GM19438 (cell line): ENCODE results near the gene TRIM54.
"Not testable (repeated sequence)": the region's sequence is repeated elsewhere in the genome, so short reads cannot be mapped to it uniquely, and the experiment has no call there.

Experiments used
- ATAC-seq: cut with Tn5 transposase; IDR thresholded peaks from one replicate; pipeline ENCODE4 v1.9.1; 2021; ENCODE audit warnings: low read depth; ENCODE audit not compliant: unreplicated experiment

TRIM54 gene

GRCh38 chr2:27256855-27257454 lies 25.3 kb upstream of the TRIM54 start:
- no peak for ATAC-seq

DNA sequence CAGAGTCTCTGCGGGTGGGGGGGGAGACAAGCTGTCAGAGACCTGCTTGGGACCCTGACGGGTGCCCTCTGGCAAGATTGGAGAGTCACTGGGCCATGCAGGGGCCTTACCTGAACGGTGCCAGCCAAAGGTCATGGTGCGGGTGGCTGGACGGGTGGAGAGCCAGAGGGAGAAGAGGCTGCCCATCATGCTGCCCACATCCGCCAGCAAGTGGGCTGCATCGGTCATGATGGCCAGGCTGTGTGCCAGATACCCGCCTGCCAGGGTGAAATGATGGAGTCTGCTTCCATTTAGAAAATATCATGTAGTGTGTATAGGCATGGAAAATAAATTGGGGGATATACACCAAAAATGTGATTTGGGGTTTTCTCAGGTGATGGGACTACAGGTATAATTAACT lies 24.2 kb upstream of the TRIM54 start:
- ATAC-seq, result no peak

DNA sequence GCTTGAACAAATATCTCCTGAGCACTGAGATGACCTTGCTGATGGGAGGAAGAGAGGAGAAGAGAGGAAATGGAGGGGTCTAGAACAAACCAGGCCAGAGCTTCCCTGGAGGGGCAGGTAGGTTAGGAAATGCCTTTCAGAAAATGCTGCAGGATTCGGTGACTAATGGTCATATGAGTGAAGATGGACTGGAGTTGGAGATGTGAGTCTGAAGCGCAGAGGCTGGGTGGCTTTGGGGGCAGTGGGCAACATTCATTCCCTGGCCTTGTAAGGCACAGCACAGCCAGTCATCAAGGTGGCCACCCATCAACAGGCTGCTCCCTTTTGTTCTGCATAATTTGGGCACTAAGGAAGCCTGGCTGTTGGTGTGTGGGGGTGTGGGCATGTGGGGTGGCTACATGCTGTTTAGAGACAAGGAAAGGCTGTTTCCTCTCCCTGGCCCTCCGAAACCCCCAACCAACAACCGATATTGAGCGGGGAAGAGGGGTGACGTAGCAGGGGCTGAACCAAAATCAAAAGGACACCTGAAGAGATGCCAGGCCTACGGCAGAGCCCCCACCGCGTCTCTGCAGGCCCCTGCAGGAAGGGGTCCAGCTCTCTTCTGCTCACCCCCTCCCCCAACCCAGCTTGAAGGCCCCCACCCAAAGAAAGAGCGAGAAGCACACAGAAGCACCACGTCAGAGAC lies 20.8 kb upstream of the TRIM54 start:
- no peak for ATAC-seq

GRCh38 chr2:27261926-27262298 lies 20.3 kb upstream of the TRIM54 start:
- no peak for ATAC-seq

DNA sequence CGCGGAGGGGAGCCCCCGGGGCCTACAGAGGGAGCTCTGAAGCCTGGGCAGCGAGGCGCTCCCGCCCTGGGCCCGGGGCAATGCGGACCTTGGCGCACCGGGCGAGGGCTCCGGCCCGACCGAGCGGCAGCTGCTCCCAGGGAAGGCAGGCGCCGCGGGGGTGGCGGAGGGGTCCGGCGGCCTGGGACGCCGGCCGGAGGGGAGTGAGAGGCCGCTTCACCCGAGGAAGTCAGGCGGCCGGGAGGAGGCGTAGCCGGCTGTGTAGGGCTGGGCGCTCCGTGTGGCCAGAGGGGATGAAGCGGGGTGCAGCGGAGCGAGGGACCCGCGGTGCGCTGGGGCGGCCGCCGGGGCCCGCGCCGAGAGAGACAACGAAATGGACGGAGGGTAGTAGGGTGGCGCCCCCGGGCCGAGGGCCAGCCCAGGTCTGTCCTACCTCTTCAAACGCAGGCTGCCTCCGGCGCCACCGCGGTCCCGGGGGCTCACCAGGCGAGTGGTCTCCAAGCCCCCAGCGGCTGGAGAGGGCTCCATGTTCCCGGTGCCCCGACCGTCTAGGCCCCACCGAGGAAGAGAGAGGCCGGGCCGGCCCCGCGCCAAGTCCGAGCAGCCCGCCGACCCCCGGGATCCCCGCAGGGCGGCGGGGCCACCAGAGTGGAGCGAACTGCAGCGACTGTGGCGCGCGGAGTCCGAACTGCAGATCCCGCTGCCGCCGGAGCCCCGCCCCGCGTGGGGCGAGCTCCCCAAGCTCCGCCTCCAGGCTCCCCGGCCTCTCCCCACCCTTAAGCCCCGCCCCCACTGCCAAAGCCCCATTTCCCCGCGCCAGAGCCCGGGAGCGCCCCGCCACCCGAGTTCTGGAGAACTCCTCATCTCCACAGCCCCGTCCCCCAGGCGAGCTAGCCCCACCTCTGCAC lies 19.6 kb upstream of the TRIM54 start, which contains the start of gene SLC30A3:
TSS of gene SLC30A3 (minus strand) at position 669 of the 908 bp plus-strand sequence. CDS start at position 528, 141 bp downstream.
- peak; percentile 64 for ATAC-seq

- ATAC-seq, result no peak
These were observed 18.7 kb upstream of the TRIM54 start for GRCh38 chr2:27263287-27264252.

DNA sequence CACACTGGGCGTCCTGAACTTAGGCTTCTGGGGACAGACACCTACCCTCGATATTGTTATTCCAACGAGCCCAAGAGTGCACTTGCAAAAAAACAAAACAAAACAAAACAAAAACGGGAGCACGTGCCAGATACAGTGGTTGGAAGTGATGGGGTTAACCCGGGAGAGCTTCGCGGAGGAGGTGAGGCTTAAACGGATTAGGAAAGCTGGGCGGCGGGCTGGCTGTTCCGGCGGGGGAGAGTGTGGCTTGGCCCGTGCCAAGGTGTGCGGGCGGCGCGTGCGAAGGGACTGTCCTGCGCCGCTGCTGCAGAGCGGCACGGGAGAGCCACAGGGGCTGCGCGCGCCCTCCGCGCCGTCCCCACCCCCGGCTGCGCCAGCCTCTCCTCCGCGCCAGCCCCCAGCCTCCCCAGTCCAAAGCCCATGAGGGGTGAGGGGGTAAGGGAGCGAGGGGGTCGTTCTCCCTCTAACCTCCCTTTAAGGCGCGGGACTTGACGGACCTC lies 17.9 kb upstream of the TRIM54 start:
- ATAC-seq, result no peak

DNA sequence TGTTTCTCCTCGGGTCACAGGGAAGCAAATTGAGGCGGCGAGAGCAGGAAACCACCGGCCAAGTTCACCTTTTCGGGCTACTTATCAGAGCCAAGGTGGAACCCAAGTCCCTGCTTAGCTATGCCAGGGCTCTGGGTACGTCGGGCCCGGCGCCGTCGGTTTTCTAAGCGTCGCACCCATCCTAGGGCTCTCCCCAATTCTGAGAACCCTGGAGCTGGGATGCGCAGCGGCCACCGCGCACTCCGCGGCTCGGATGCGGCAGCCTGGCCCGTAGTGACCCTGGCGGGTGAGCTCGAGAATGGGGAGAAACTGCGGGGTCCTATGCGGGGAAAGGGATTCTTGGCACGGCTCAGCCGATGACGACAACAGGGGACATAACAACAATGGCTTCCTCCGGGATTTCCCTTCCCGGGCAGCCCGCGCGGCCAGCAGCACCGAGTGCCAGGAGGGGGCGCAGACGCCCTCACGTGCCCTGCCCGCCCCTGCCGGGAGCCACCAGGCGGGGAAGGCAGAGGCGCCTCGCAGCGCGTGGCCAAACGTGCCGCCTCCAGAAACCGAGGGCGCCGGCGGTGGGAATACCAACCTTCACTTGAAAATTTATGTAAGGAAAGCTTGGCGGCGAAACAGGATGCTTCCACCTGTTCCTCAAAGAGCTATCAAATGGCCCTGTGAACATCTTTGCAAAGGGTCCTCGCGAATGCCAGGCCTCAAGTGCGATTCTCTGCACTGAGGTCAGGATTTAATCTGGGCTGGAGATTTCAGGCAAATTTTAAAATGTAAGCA lies 17.3 kb upstream of the TRIM54 start:
- ATAC-seq, result no peak

DNA sequence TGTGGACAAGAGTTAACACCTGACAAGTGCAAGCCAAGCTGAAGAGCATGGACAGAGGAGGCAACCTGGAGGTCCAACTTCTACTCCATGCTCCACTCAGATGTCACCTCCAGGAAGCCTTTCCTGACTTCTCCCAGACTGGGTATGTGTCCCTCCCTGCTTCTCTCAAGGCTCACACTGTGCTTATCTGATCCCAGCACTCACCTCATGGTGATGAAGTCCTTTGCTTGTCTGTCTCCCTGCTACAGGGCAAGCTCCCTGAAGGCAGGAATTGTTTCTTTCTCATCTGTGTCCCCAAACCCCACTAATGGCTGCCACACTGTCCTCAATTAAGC lies 16.7 kb upstream of the TRIM54 start:
- ATAC-seq, result no peak

GRCh38 chr2:27268296-27268695 lies 13.9 kb upstream of the TRIM54 start:
- ATAC-seq, result not testable (repeated sequence)

- ATAC-seq, result no peak
These were observed 12.1 kb upstream of the TRIM54 start for GRCh38 chr2:27270131-27270530.

- no peak for ATAC-seq
These were observed 11.6 kb upstream of the TRIM54 start for GRCh38 chr2:27270670-27271069.

GRCh38 chr2:27271631-27272340 lies 10.4 kb upstream of the TRIM54 start:
- ATAC-seq, result no peak

DNA sequence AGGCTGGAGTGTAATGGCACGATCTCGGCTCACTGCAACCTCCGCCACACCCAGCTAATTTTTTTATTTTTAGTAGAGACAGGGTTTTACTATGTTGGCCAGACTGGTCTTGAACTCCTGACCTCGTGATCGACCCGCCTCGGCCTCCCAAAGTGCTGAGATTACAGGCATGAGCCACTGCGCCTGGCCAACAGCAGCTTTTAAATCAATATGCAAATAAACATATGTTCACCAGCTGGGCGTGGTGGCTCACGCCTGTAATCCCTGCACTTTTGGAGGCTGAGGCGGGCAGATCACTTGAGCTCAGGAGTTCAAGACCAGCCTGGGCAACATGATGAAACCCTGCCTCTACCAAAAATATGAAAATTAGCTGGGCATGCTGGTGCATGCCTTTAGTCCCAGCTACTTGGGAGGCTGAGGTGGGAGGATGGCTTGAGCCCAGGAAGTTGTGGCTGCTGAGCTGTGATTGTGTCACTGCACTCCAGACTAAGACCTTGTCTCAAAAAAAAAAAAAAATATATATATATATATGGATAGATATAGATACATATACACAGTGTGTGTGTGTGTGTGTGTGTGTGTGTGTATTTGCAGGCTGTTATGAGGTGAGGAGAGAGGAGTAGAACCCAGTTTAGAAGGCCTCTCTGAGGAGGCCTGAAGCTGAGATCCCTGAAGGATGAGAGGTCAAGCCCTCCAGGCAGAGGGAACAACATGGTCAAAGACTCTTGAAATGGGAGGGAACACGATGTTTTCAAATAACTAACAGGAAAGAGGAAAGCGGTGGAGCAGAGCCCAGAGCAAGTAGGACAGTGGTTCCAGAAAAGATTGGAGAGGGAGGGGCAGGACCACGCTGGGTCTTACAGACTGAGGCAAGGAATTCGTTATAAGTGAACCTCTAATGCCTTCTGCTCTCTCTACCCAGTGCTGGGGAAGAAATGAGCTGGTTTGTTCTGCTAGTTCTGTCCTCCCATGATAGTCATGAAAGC lies 9.4 kb upstream of the TRIM54 start:
- not testable (repeated sequence) for ATAC-seq

DNA sequence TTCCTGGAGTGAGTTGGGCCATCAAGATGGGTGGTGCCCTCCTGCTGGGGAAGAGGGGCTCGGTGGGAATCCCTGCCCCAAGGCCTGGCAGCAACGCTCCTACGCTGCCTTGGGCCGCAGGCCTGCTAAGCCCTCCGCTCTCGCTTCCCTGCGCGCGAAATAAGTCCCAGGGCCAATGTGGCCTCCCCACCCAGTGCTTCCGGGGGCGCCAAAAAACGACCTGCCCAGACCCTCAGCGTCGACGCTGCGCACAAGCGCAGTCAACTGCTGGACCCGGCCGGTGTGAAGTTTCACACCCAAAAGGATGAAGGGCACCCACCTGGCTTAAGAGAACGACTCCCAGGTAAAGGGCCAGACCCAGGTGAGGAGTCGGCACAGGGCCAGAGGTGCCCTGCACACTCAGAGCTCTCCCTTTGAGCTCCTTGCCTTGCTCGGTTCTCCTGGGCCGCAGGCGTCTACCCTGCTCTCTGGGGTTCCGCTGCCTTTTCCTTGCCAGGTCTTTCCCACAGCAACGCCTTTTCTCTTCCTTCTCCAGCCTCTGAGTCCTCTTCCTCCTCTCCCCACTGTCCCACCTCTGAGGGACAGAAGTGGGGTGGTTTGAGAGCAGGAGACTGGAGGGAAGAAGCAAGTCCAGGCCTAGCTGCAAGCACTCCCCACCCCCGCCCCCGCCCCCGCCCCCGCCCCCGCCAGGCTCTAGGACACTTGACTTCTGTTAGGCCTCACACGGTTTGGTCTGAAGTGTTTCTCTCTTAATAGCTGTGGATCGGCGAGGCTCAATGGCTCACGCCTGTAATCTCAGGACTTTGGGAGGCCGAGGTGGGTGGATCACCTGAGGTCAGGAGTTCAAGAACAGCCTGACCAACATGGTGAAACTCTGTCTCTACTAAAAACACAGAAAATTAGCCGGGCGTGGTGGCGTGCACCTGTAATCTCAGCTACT lies 6.7 kb upstream of the TRIM54 start, which contains the start of gene DNAJC5G:
TSS of gene DNAJC5G (plus strand) at position 223 of the 940 bp plus-strand sequence. CDS start 1,296 bp downstream, outside the sequence.
- ATAC-seq, result no peak

DNA sequence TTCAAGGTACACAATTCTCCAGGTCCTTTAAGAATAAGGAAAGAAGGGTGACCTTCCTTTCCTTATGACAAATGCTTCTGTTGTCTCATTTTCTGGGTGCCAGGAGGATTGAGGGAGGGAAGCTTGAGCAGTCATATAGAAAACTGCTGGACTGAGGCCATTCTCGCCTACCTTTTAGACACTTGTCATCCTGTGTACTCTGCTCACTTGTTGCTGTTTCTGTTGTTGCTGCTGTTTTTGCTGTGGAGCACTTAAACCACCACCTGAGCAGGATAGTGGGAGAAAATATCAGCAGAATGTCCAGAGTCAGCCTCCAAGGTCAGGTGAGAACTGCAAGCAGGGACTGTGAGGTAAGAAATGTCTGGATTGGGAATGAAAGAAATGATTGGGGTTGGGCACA lies 4.2 kb upstream of the TRIM54 start:
- no peak for ATAC-seq
